Right cardiac atrium (tissue), 5 donors: ENCODE results near the gene B9D1. TPM values are rescaled to one million over a fixed set of nuclear protein-coding genes. Genes with fewer than 3 reads are reported as not detected.
"Not testable (repeated sequence)": the region's sequence is repeated elsewhere in the genome, so short reads cannot be mapped to it uniquely, and the experiment has no call there.

Experiments used
- ATAC-seq, 2 donors: fragments of 200-7000 bp; cut with Tn5 transposase; one replicate each; pipeline versions ENCODE4 v1.8.0 to v1.9.1; 2020; ENCODE audit warnings: moderate library complexity in 2 of 2, mild to moderate bottlenecking in 1 of 2
- DNase-seq, 3 donors: peaks; one replicate each; pipeline ENCODE4 v3.0.0-alpha.2; 2020
- H3K27ac ChIP-seq: one replicate; pipeline ENCODE4 v1.5.1; 2013; ENCODE audit warnings: mild to moderate bottlenecking, low read length, control low read depth, moderate library complexity
- H3K27me3 ChIP-seq: one replicate; pipeline ENCODE4 v1.6.1; 2013; ENCODE audit not compliant: control insufficient read depth, insufficient read depth
- H3K4me1 ChIP-seq: one replicate; pipeline ENCODE4 v1.6.1; 2013; ENCODE audit warnings: low read length; ENCODE audit not compliant: control insufficient read depth, insufficient read depth
- H3K4me3 ChIP-seq: one replicate; pipeline ENCODE4 v1.5.1; 2013; ENCODE audit warnings: low read length, control low read depth
- H3K9me3 ChIP-seq: one replicate; pipeline ENCODE4 v1.6.1; 2013; ENCODE audit warnings: low read length; ENCODE audit not compliant: control insufficient read depth
- WGBS: extraction: QIAGEN DNeasy Blood & Tissue Kit; methylation state at CpG from one replicate; pipeline ENCODE4 v1.1.7; 2013; 5-methylcytosine and 5-hydroxymethylcytosine counted together
- intact Hi-C, 4 donors: fragments of 100-400 bp; cut with DNase I; formaldehyde crosslinking; loops; one replicate each; pipeline versions ENCODE4 v1.11.0 to v1.14.0; 2022 to 2023
- polyA plus RNA-seq: library from polyadenylated mRNA; stranded (reverse); fragments of 200-250 nt; gene quantifications from one replicate; pipeline ENCODE4 v1.2.3, GENCODE V29; 2013
- total RNA-seq, 4 donors: library from RNA; stranded (reverse); fragmentation: NEBNext Ultra II Directional; extraction: Animal tissue kit (Norgen Biotek cat#: 25700); gene quantifications; one replicate each; pipeline ENCODE4 v1.2.1, GENCODE V29; 2021
- donor health status: healthy with polysubstance abuse.
- donor health status: DM: no; HTN: yes; CAD: no.
- donor health status: DM: no; HTN: no; CAD: no.
- donor health status: DM: no; HTN: yes; CAD: no; lungs with severe emphysema.
- donor health status: DM: yes; HTN: yes; CAD: no.

Gene B9D1
- total and polyA plus RNA-seq, 5 donors, result 9.8 to 20.9 (median 12.2) TPM

DNA sequence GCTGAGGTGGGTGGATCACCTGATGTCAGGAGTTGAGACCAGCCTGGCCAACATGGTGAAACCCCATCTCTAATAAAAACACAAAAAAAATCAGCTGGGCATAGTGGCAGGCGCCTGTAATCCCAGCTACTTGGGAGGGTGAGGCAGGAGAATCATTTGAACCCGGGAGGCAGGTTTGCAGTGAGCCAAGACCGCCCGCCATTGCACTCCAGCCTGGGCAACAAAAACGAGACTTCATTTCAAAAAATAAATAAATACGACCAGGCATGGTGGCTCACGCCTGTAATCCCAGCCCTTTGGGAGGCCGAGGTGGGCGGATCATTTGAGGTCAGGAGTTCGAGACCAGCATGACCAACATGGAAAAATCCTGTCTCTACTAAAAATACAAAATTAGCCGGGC, 9.1 kb downstream of the B9D1 start:
- intact Hi-C loops, H3K4me1 ChIP-seq, H3K4me3 ChIP-seq, DNase-seq, ATAC-seq, H3K27ac ChIP-seq, H3K27me3 ChIP-seq, H3K9me3 ChIP-seq: not testable (repeated sequence)
- WGBS, result 95% methylated on average over 11 of the region's 11 CpGs

GRCh38 chr17:19348806-19349205, 13.7 kb downstream of the B9D1 start:
- ATAC-seq, result no peak
- whole genome bisulfite sequencing, result 92% methylated on average over 9 of the region's 9 CpGs
- intact Hi-C loops, result no loop called here

GRCh38 chr17:19348081-19348650, 14.4 kb downstream of the B9D1 start:
- peaks cover 11% of the 10 kb centered on the region for H3K4me1 ChIP-seq
- no peaks in the 10 kb centered on the region for H3K27me3 ChIP-seq
- no peaks in the 10 kb centered on the region for H3K9me3 ChIP-seq
- 85% methylated on average over 9 of the region's 9 CpGs for WGBS
- no peak overlapping the region for H3K27ac ChIP-seq
- no peak for ATAC-seq
- no peak overlapping the region for H3K4me3 ChIP-seq
- intact Hi-C loops, result no loop called here
- no peak for DNase-seq

More at GRCh38 chr17:19348806-19349205, 13.7 kb downstream of the B9D1 start:
- Histone ChIP-seq H3K4me1 (peaks cover 11% of the 10 kb centered on the region), H3K4me3 (no peak overlapping the region), H3K27ac (no peak overlapping the region), H3K9me3 (no peaks in the 10 kb centered on the region), H3K27me3 (no peaks in the 10 kb centered on the region)
- DNase-seq, result no peak

DNA sequence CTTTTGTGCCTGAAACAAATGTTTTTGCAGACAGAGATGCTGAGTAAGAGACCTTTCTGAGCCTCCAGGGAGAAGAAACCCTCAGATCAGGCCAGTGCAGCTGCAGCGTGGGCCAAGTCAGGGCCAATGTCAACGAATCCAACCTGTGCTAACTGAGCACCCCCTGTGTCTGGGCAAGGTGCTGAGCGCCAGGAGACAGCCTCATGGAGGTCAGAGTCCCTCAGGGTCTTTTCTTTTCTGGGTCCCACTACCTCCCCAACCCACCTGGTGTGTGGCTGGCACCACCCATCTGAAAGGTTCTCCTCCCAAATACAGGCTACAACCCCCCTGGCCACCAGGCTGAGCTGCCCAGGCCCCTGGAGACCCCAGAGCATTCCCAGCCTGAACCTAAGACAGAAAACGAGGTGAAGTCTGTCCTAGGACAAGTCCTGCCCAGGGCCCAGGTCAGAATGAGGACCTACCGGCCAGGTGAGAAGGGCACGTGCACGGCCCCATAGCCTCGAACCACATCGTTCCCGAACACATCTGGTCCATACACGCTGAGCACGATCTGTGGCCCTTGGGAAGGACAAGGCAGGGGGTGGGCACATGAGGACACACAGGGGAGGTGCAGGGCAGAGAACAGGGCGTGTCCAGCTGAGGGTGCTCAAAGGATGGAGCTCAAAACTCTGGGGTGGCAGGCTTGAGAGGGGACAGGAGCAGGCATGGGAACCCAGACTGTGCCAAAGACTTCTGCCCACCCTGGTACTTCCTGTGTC, 15.0 kb downstream of the B9D1 start:
- DNase-seq (no peak), ATAC-seq (peak in 1 of 2 donors; percentile 2)
- Histone ChIP-seq H3K27ac (peak overlapping the region; percentile 31), H3K27me3 (no peaks in the 10 kb centered on the region), H3K4me1 (peaks cover 11% of the 10 kb centered on the region), H3K4me3 (no peak overlapping the region), H3K9me3 (no peaks in the 10 kb centered on the region)
- intact Hi-C loops, result no loop called here
- 86% methylated on average over 13 of the region's 13 CpGs for WGBS

DNA sequence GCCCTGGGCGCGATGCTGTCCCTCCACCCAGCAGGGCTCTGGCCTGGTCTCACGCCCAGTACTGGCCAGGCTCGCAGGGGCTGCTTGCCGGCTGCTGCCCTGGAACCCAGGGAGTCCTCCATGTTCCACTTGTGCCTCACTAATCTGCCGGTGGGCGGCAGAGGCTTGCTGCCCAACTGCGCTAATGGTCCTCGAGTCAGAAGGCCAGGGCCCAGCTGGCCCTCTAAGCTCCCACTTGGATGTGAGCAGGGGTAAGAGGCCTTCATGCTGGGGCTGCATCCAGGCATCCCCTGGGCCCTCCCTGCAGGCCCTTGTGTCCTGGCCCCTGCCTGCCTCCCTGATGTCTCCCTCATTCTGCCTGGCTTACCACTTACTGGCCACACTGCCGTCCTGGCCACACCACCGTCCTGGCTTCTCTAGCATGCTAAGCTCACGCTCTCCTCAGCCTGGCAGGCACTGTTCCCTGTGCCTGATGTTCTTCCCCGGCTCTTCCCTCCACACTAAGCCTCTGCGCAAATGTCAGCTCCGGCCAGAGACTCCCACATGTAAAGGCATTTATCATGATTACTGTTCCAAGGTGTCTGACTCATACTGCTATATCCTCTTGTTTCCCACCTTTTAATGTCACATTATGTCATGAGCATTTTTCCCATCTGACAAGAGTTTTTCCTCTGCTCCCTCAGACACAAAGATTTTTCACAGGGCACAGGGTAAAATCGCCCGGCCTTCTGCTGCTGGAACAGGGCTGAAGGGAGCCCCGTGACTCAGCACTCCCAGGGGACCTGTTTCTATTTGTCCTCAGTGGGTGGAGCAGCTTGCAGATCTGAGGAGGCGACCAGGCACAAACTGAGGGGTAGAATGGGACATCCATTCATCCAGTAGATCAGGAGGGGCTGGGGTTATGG, 15.9 kb downstream of the B9D1 start:
- Histone ChIP-seq H3K4me1 (peaks cover 13% of the 10 kb centered on the region), H3K27me3 (no peaks in the 10 kb centered on the region), H3K27ac (peak overlapping the region; percentile 53), H3K9me3 (no peaks in the 10 kb centered on the region), H3K4me3 (no peak overlapping the region)
- DNase-seq, result peak; percentile 88 to 89 (median 88)
- 40% methylated on average over 19 of the region's 19 CpGs for WGBS
- intact Hi-C loops, result no loop called here
- ATAC-seq, result peak; percentile 59 to 76

GRCh38 chr17:19345486-19346350, 16.8 kb downstream of the B9D1 start:
- intact Hi-C loops, result no loop called here
- Histone ChIP-seq H3K4me3 (no peak overlapping the region), H3K9me3 (no peaks in the 10 kb centered on the region), H3K4me1 (peaks cover 14% of the 10 kb centered on the region), H3K27me3 (no peaks in the 10 kb centered on the region), H3K27ac (peak overlapping the region; percentile 53)
- ATAC-seq (no peak), DNase-seq (no peak)
- WGBS, result 72% methylated on average over 13 of the region's 13 CpGs

GRCh38 chr17:19345067-19345460, 17.5 kb downstream of the B9D1 start:
- WGBS, result 83% methylated on average over 7 of the region's 7 CpGs
- DNase-seq, result no peak
- no peaks in the 10 kb centered on the region for H3K9me3 ChIP-seq

DNA sequence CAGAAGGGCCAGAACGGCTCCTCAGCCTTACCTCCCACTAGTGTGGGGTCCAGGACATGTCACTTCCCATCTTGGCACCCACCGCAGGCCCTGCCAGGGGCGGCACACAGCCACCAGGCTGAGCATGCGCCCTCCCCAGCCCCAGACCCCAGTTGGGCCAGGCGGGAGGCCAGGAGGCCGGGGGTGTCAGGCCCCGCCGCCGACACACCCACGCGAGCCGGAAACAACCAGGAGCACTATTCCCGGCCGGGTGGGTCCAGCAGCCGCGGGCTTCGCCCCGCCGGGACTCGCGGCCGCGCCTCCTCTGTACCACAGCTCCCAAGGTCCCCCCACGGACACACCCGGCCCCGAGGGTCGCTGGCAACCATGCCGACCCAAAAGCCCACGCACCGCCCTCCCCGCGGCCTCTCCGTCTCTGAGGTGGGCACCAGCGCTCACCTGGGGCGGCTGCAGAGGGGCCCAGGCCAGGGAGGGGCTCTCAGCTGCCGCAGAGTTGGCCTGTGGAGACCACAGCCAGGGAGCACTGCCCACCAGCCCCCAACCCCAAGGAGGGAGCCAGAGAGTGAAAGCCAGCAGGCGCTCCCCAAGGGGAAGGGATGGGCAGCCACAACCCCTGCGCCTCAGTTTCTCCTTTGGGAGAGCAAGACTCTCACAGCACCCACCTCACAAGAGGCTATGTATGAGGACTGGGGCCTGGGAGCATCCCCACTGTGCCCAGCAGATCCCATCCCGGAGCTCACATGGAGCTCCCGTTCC, 18.0 kb downstream of the B9D1 start:
- ATAC-seq (no peak), DNase-seq (no peak)
- Histone ChIP-seq H3K27me3 (no peaks in the 10 kb centered on the region), H3K4me3 (no peak overlapping the region), H3K9me3 (no peaks in the 10 kb centered on the region), H3K4me1 (peaks cover 14% of the 10 kb centered on the region), H3K27ac (no peak overlapping the region)
- intact Hi-C loops, result no loop called here
- 74% methylated on average over 40 of the region's 40 CpGs for WGBS

More at GRCh38 chr17:19345067-19345460, 17.5 kb downstream of the B9D1 start:
- intact Hi-C loops, result no loop called here
- ATAC-seq, result no peak
- H3K4me3 ChIP-seq, result no peak overlapping the region
- no peak overlapping the region for H3K27ac ChIP-seq
- peaks cover 14% of the 10 kb centered on the region for H3K4me1 ChIP-seq
- no peaks in the 10 kb centered on the region for H3K27me3 ChIP-seq

- ATAC-seq, result peak in 1 of 2 donors; percentile 22
- 74% methylated on average over 13 of the region's 13 CpGs for WGBS
- H3K9me3 ChIP-seq, result no peaks in the 10 kb centered on the region
- no peaks in the 10 kb centered on the region for H3K27me3 ChIP-seq
- peak in 2 of 3 donors; percentile 78 to 81 for DNase-seq
- intact Hi-C loops, result no loop called here
- H3K27ac ChIP-seq, result no peak overlapping the region
- H3K4me3 ChIP-seq, result no peak overlapping the region
- peaks cover 14% of the 10 kb centered on the region for H3K4me1 ChIP-seq
These were observed 18.8 kb downstream of the B9D1 start for GRCh38 chr17:19343671-19344151.

DNA sequence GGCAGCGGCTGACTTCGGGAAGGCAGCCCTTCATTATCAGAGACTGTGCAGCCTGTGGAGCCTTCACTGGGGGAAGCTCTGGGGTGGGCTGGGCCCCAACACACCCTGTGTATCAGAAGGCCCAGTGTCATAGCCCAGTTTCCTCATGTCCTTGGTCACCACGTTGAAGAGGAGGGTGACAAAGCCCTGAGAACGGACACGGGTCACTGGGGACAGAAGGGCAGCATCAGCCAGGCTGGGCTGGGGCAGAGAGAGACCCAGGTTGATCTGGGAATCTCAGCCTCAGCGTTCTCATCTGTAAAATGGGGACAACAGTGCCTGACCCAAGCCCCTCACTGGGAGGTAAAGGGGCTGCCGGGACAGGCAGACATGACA, 19.3 kb downstream of the B9D1 start:
- H3K27me3 ChIP-seq, result no peaks in the 10 kb centered on the region
- DNase-seq, result no peak
- no peak overlapping the region for H3K4me3 ChIP-seq
- H3K4me1 ChIP-seq, result peaks cover 14% of the 10 kb centered on the region
- intact Hi-C loops, result no loop called here
- H3K9me3 ChIP-seq, result no peaks in the 10 kb centered on the region
- 75% methylated on average over 7 of the region's 7 CpGs for WGBS
- no peak overlapping the region for H3K27ac ChIP-seq
- no peak for ATAC-seq
